Right lobe of liver (tissue), 4 donors: ENCODE results near the gene PAX5.

ENCODE experiments used
- POLR2A ChIP-seq: fragments of 450-650 bp; IDR thresholded peaks from one replicate; pipeline ENCODE4 v1.6.1; 2017; ENCODE audit warnings: antibody characterized with exemption, mild to moderate bottlenecking
- TF ChIP-seq, protein P1 (sequence below), 4 donors: fragments of 200-600 bp in 3 of 4; fragments of 450-650 bp in 1 of 4; IDR thresholded peaks; one replicate each; pipeline versions ENCODE4 v1.5.1 to v1.8.0; 2016 to 2022; ENCODE audit warnings: antibody characterized with exemption in 4 of 4, mild to moderate bottlenecking in 2 of 4
- donor health status: DM: no; HTN: no; CAD: no.
- donor health status: DM: no; HTN: no; CAD: no.
- donor health status: DM: no; HTN: yes; CAD: no.

DNA sequence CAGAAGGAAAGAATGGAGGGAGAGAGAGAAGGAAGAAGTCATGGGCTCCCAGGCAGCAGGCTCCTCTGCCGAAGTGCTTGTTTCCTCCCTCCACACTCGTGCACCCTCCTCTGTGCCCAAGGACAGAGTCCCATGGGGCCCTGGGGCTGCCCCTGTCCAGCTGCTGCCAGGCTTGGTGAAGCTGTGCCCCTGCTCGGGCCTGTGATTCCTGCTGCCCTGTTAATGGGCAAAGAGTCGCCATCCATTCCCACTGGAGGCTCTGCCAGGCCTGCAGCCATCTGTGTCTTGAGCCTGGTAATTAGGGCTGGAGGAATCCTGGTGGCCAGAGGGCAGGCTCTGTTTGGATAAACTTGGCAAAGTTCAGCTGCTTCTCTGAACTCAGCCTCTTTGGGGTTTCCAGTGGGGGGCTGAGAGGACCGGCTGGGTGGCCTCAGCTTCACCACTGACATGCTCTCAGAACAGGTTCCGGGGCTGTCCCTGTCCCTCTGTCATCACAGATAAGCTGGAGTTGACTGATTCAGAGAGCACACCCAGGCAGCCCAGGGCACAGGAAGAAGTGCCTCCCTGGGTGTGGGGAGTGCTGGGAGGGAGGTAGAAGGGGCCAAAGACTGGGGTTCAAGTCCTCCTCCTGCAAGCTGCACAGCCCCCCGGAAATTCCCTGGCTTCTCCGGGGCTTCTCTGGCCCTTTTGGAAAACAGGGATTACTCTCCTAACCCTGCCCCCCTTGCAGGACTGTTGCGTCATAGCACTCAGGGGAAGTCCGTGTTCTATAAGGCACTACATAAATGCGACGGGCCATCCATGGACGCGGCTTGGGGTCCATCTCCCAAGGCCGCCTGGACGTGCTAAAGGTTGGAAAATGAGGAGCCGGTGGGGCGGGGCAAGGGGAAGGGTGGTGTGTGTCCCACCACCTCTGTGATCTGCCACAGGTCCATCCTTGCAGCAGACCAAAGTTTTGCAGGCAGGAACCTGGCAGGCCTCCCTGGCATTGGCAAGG is 154.8 kb downstream of the PAX5 start:
- TF ChIP-seq, protein P1, sequence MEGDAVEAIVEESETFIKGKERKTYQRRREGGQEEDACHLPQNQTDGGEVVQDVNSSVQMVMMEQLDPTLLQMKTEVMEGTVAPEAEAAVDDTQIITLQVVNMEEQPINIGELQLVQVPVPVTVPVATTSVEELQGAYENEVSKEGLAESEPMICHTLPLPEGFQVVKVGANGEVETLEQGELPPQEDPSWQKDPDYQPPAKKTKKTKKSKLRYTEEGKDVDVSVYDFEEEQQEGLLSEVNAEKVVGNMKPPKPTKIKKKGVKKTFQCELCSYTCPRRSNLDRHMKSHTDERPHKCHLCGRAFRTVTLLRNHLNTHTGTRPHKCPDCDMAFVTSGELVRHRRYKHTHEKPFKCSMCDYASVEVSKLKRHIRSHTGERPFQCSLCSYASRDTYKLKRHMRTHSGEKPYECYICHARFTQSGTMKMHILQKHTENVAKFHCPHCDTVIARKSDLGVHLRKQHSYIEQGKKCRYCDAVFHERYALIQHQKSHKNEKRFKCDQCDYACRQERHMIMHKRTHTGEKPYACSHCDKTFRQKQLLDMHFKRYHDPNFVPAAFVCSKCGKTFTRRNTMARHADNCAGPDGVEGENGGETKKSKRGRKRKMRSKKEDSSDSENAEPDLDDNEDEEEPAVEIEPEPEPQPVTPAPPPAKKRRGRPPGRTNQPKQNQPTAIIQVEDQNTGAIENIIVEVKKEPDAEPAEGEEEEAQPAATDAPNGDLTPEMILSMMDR (IDR thresholded peaks at IDR 0.05), result no peak
- TF ChIP-seq POLR2A, result no peak
